Small intestine (tissue), 7 donors: ENCODE measurements around the gene NRTN. TPM values are rescaled to one million over a fixed set of nuclear protein-coding genes. Genes with fewer than 3 reads are reported as not detected.

ENCODE experiments used
- DNase-seq, 2 donors: peaks; one replicate each; pipeline versions ENCODE4 v3.0.0 to v3.0.0-alpha.2; 2013
- FAIRE-seq: peaks from 2 replicates; lab custom pipeline; 2012; peaks lifted over from hg19 to GRCh38; lab: Jason Lieb, UNC
- H3K27ac ChIP-seq, 3 donors: one replicate each; pipeline ENCODE4 v1.5.1; 2013; ENCODE audit warnings: low read length in 2 of 3, mild to moderate bottlenecking in 2 of 3, control low read depth in 1 of 3, inconsistent platforms in 1 of 3, low read depth in 1 of 3, moderate library complexity in 1 of 3
- H3K27me3 ChIP-seq, 3 donors: one replicate each; pipeline ENCODE4 v1.6.1; 2013; ENCODE audit warnings: low read length in 3 of 3, inconsistent platforms in 1 of 3; ENCODE audit not compliant: control insufficient read depth in 3 of 3, insufficient read depth in 3 of 3
- H3K36me3 ChIP-seq, 3 donors: one replicate each; pipeline ENCODE4 v1.6.1; 2013; ENCODE audit warnings: low read length in 3 of 3, inconsistent platforms in 1 of 3, low read depth in 1 of 3, mild to moderate bottlenecking in 1 of 3, moderate library complexity in 1 of 3; ENCODE audit not compliant: control insufficient read depth in 3 of 3, insufficient read depth in 2 of 3
- H3K4me1 ChIP-seq, 3 donors: one replicate each; pipeline ENCODE4 v1.6.1; 2013; ENCODE audit warnings: low read length in 2 of 3, inconsistent platforms in 1 of 3, low read depth in 1 of 3, mild to moderate bottlenecking in 1 of 3, moderate library complexity in 1 of 3; ENCODE audit not compliant: control insufficient read depth in 3 of 3, insufficient read depth in 2 of 3
- H3K4me3 ChIP-seq, 3 donors: one replicate each; pipeline ENCODE4 v1.5.1; 2013; ENCODE audit warnings: low read length in 3 of 3, control low read depth in 1 of 3, inconsistent platforms in 1 of 3, low read depth in 1 of 3, mild to moderate bottlenecking in 1 of 3, moderate library complexity in 1 of 3
- H3K9me3 ChIP-seq, 2 donors: one replicate each; pipeline ENCODE4 v1.6.1; 2013; ENCODE audit warnings: low read depth in 1 of 2, low read length in 1 of 2; ENCODE audit not compliant: control insufficient read depth in 2 of 2, insufficient read depth in 1 of 2
- WGBS, 3 donors: extraction: QIAGEN DNeasy Blood & Tissue Kit; methylation state at CpG; one replicate each; pipeline ENCODE4 v1.1.7; 2013; 5-methylcytosine and 5-hydroxymethylcytosine counted together
- polyA plus RNA-seq, 4 donors: library from polyadenylated mRNA; stranded (reverse) in 3 of 4; unstranded in 1 of 4; fragments of 200-250 nt in 3 of 4; fragments of 120-200 nt in 1 of 4; gene quantifications; one replicate each; pipeline versions ENCODE4 v1.2.1 to v1.2.3, GENCODE V29; 2013
- donor health status: healthy with polysubstance abuse.
- donor health status: control.
- donor health status: control.
- donor health status: Bipolar disorder and iron deficiency.
- donor health status: healthy.

The NRTN gene
- polyA plus RNA-seq, 4 donors: 1.1 to 3.0 (median 2.9) TPM; not detected in 1

DNA sequence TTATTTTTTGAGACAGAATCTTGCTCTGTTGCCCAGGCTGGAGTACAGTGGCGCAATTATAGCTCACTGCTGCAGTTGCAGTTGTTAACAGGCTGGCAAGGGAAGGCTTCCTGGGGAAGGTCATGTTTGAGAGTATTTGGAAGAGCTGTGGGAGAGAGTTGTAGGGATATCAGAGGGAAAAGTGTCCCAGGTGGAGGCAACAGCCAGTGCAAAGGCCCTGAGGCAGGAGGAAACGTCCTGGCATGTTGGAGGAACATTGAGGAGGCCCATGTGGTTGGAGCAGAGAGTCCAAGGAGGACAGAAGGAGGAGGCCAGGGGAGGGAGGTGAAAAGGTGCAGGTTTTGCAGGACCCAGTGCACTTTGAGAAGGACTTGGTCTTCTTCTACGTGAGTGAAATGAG, 11.7 kb upstream of the NRTN start:
- Histone ChIP-seq H3K27ac (no peak overlapping the region), H3K36me3 (peaks cover 6 to 21% (median 8%) of the 10 kb centered on the region in 3 donors), H3K4me1 (peaks cover 2 to 6% (median 4%) of the 10 kb centered on the region in 3 donors), H3K27me3 (no peaks in the 10 kb centered on the region), H3K9me3 (peaks cover 0 to 8% of the 10 kb centered on the region in 2 donors), H3K4me3 (no peak overlapping the region)
- FAIRE-seq (no peak), DNase-seq (peak in 1 of 2 donors; percentile 2)
- 89 to 95% (median 93%) methylated on average over 3 of the region's 3 CpGs for WGBS, 3 donors

- FAIRE-seq (no peak), DNase-seq (no peak)
- Histone ChIP-seq H3K4me3 (no peak overlapping the region), H3K27me3 (no peaks in the 10 kb centered on the region), H3K4me1 (peaks cover 0 to 7% (median 0%) of the 10 kb centered on the region in 3 donors), H3K27ac (no peak overlapping the region), H3K36me3 (no peaks in the 10 kb centered on the region), H3K9me3 (peaks cover 0 to 8% of the 10 kb centered on the region in 2 donors)
- 92 to 97% (median 93%) methylated on average over 7 of the region's 7 CpGs for WGBS, 3 donors
Measured at GRCh38 chr19:5795382-5795919, 9.4 kb upstream of the NRTN start.

DNA sequence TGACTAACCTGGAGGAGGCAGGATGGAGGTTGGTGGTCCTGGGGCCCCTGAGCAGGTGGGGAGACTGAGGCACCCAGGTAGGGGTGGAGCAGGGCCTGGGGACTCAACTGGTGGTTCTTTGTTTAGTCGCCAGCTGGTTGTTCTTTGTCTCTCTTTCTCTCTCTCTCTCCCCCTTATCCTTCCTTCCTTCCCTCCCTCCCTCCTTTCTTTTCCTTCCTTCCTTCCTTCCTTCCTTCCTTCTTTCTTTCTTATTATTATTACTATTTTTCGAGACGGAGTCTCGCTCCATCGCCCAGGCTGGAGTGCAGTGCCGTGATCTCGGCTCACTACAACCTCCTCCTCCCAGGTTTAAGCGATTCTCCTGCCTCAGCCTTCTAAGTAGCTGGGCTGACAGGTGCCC, 6.6 kb upstream of the NRTN start:
- Histone ChIP-seq H3K4me3 (no peak overlapping the region), H3K27ac (no peak overlapping the region), H3K27me3 (peaks cover 0 to 4% (median 3%) of the 10 kb centered on the region in 3 donors), H3K4me1 (peaks cover 0 to 7% (median 7%) of the 10 kb centered on the region in 3 donors), H3K9me3 (no peaks in the 10 kb centered on the region), H3K36me3 (no peaks in the 10 kb centered on the region)
- FAIRE-seq (no peak), DNase-seq (no peak)
- 82 to 84% (median 84%) methylated on average over 7 to 8 of the region's 8 CpGs for WGBS, 3 donors

DNA sequence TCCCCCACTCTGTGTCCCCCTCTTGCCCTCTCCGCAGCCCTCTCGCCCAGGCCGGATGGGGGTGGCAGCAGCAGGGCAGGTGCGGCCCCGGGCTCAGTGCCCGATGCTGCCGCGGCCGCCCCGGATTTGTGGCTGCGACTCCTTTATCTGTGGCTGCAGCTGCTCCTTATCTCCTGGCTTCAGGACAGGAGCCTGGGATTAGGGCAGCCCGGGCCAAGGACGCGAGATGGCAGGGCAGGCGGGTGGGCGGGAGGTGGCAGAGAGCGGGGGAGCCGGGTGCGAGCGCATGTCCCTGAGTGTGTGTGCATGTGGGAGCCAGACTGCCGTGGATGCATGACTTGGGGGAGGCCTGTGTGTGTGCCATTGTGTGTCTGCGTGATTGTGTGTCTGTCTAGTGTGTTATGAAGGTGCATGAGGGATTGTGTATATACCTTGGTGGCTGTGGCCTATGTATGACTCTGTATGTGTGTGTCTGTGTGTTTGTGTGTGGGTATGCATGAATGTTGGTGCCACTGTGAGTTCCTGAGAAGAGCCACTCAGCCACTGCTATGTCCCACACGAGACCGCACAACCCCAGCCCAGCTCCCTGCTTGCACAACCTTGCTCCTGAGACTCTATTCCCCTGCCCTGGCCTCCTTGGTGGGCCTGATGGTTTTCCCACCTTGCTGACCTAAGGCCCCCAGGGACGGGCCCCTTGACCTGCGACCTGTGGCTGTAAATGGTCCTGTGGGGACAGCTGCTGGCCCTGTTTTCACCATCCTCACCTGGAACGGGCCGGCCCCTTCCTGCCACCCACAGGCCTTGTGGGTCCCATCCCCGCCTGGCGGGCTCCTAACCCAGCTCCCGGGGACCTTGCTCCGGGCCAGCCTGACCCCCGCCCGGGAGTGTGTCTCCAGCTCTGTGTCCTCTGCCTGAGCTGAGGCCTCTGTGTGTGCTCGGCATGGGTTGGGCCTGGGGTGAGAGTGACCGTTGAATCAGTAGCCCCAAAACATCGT, 5.3 kb upstream of the NRTN start:
- DNase-seq (peak; percentile 16 to 45), FAIRE-seq (no peak)
- Histone ChIP-seq H3K9me3 (no peaks in the 10 kb centered on the region), H3K27ac (peak overlapping the region in 1 of 3 donors; percentile 3), H3K27me3 (peaks cover 0 to 10% (median 3%) of the 10 kb centered on the region in 3 donors), H3K4me1 (peaks cover 0 to 17% (median 7%) of the 10 kb centered on the region in 3 donors), H3K4me3 (no peak overlapping the region), H3K36me3 (no peaks in the 10 kb centered on the region)
- WGBS, 3 donors: 23 to 56% (median 38%) methylated on average over 37 of the region's 37 CpGs

GRCh38 chr19:5800361-5801270, 4.3 kb upstream of the NRTN start:
- 38 to 64% (median 49%) methylated on average over 17 of the region's 17 CpGs for WGBS, 3 donors
- peak in 1 of 2 donors; percentile 1 for DNase-seq
- Histone ChIP-seq H3K27ac (no peak overlapping the region), H3K4me3 (no peak overlapping the region), H3K4me1 (peaks cover 0 to 22% (median 7%) of the 10 kb centered on the region in 3 donors), H3K9me3 (no peaks in the 10 kb centered on the region), H3K27me3 (peaks cover 0 to 15% (median 3%) of the 10 kb centered on the region in 3 donors), H3K36me3 (no peaks in the 10 kb centered on the region)
- no peak for FAIRE-seq

GRCh38 chr19:5801796-5802619, 2.9 kb upstream of the NRTN start:
- Histone ChIP-seq H3K9me3 (no peaks in the 10 kb centered on the region), H3K4me1 (peaks cover 0 to 27% (median 7%) of the 10 kb centered on the region in 3 donors), H3K27ac (no peak overlapping the region), H3K36me3 (no peaks in the 10 kb centered on the region), H3K4me3 (no peak overlapping the region), H3K27me3 (peaks cover 0 to 21% (median 3%) of the 10 kb centered on the region in 3 donors)
- DNase-seq (peak in 1 of 2 donors; percentile 53), FAIRE-seq (no peak)
- 17 to 32% (median 31%) methylated on average over 25 to 33 of the region's 33 CpGs for WGBS, 3 donors

DNA sequence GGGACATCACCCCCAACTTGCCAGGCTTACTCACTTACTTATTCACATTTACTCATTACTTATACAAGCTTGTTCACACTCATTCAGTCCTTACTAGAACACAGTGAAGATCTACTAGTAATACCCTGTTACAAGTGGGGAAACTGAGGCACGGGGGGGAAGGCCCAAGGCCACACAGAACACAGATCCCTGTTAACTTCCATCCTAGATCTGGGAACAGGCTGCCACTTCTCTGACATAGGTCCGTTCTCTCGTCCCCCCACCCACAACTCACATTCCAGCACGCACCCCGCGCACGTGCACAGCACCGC, 1.5 kb upstream of the NRTN start:
- WGBS, 3 donors: 4 to 7% (median 4%) methylated on average over 8 of the region's 8 CpGs
- peak overlapping the region; percentile 9 to 39 (median 27) for H3K4me3 ChIP-seq
- no peaks in the 10 kb centered on the region for H3K9me3 ChIP-seq
- no peaks in the 10 kb centered on the region for H3K36me3 ChIP-seq
- no peak overlapping the region for H3K27ac ChIP-seq
- DNase-seq: no peak
- H3K27me3 ChIP-seq: peaks cover 0 to 21% (median 3%) of the 10 kb centered on the region in 3 donors
- H3K4me1 ChIP-seq: peaks cover 0 to 27% (median 7%) of the 10 kb centered on the region in 3 donors
- no peak for FAIRE-seq
